ENCODE results near the gene PHLPP2.
"Not testable (repeated sequence)": the region's sequence is repeated elsewhere in the genome, so short reads cannot be mapped to it uniquely, and the experiment has no call there.

PHLPP2 gene

DNA sequence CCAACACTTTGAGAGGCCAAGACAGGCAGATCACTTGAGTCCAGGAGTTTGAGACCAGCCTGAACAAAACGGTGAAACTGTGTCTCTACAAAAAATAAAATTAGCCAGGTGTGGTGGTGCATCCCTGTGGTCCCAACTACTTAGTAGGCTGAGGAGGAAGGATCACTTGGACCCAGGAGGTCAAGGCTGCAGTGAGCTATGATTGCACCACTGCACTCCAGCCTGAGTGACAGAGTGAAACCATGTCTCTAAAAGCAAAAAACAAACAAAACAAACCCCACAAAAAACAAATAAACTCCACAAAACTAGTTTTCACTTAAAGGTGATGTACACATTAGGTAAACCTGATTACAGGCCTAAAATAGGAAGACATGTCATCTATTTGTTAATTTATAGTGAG, 58.2 kb downstream of the PHLPP2 start:
- no peak for DNase-seq

GRCh38 chr16:71659471-71659870, 65.0 kb downstream of the PHLPP2 start:
- no peak for DNase-seq

GRCh38 chr16:71658771-71659170, 65.7 kb downstream of the PHLPP2 start:
- DNase-seq = no peak

DNA sequence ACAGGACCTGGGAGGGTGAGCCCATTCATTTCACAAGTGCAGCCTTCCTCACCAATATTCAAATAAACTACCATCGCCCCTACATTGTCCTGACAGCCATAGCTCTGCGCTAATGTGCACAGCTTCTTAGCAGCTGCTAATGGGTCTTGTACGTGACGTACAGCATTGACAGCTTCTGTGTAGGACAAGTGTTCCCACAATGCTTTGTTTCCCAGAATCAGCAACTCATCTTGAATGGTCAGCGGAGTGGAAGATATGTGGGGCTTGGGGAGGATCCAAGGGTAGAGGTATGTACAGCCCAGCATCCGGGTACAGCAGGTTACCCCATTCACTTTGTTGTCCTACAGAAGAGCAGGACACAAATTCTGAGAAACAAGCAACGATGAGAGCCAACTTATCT, 74.8 kb downstream of the PHLPP2 start:
- DNase-seq = no peak

- no peak for DNase-seq
Measured at GRCh38 chr16:71648921-71649320, 75.6 kb downstream of the PHLPP2 start.

- no peak for DNase-seq
Measured at GRCh38 chr16:71648162-71648561, 76.3 kb downstream of the PHLPP2 start.

DNA sequence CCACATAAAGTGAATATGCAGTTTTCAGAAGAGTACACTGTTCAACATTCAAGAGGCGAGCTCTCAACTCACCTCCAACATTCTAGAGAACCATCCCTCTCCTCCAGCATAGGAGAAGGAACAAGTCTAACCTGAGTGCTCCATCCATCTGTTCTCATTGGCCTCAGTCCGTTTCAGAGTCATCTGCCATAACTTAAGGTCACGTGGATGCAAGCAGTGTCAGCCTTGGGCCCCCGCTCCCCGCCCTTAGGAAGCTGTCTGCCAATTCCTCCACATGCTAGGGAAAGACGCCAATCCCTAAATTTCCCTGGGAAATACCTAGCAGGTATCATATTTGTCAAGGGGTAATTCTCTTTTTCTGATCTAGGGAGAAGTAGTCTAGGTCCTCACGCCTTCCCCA, 77.1 kb downstream of the PHLPP2 start:
- no peak for DNase-seq

GRCh38 chr16:71645450-71645849, 79.1 kb downstream of the PHLPP2 start:
- DNase-seq = no peak

DNA sequence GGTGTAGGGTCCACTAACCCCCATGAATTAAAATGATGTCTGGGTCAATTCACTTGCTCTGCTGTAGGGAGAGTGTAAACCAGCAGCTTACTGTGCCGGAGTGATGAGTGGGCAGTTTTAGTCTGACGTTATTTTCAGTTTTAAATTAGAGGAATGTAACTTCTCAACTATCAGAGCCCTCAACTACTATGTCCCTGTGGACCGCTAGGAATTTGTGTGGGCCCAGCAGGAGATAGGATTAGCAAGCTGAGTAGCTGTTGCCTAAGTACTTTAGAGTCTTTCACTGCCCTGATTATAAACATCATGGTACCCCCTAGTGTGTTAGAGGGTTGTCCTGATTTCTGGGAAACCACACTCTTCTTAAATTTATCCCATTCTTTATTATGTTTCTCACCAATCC, 87.1 kb downstream of the PHLPP2 start:
- no peak for DNase-seq

DNA sequence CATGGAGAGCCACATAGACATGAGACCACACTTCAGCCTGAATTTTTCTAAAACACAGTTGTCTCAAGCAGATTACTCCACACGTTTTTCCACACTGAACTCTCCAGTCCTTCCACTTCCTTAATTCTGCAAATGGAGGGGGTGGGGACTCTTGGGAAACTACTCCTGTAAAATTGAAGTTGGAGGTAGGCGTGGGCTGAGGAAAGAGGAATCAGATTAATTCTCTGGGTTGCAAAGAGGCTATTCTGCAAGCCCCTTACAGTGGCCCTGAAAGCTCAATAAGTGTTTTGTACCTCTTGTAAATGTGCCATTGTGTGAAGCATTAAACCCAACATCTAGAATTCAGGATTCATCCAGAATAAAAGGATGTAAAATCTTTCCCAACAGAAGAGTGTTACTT, 88.9 kb downstream of the PHLPP2 start:
- no peak for DNase-seq

DNA sequence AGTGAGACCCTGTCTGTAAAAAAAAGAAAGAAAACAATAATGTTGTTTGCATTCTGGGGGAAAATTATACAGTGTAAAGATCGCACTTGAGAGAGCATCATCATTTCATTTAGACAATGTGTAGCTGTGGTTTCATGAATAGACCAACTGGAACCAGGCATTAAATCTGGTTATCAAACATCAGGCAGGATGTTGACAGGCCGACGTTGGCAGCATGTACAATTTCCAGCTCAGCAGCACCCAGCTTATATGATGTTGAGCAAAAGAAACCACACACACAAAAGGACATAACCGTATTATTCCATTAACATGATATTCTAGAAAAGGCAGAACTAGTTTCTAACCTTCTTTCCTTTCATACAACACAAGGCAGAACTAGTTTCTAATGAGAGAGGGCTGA, 92.7 kb downstream of the PHLPP2 start:
- no peak for DNase-seq

- DNase-seq = no peak
Measured at GRCh38 chr16:71630808-71631207, 93.7 kb downstream of the PHLPP2 start.

- DNase-seq = no peak
Measured at GRCh38 chr16:71629278-71630016, 95.1 kb downstream of the PHLPP2 start.

DNA sequence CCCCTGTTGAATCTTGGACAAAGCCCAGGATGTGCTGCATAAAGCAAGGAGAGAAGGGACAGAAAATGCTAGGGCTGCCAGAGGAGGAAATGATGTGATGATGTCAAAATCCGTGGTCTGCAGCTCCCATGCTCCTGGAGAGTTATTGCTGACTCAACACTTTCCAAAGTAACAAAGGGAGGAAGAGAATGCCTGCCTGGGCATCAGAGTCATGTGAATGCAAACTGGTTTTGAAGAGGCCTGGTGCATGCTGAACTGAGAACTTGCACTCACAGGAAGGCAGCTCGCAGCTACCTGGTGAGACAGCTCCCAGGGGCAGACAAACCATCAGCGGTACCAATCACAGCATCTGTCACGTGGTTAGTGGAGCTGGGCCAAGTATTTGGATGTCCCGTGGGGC, 95.7 kb downstream of the PHLPP2 start:
- no peak for DNase-seq

- no peak for DNase-seq
Measured at GRCh38 chr16:71627731-71628181, 96.7 kb downstream of the PHLPP2 start.

GRCh38 chr16:71626858-71627213, 97.7 kb downstream of the PHLPP2 start:
- DNase-seq = no peak

- DNase-seq = peak in 1 of 5 donors; percentile 14
Measured at GRCh38 chr16:71626018-71626857, 98.3 kb downstream of the PHLPP2 start, which contains the start of gene MARVELD3. Gene MARVELD3, plus strand, starts transcription at chr16:71626184. Its CDS starts 46 bp downstream, at chr16:71626230.

DNA sequence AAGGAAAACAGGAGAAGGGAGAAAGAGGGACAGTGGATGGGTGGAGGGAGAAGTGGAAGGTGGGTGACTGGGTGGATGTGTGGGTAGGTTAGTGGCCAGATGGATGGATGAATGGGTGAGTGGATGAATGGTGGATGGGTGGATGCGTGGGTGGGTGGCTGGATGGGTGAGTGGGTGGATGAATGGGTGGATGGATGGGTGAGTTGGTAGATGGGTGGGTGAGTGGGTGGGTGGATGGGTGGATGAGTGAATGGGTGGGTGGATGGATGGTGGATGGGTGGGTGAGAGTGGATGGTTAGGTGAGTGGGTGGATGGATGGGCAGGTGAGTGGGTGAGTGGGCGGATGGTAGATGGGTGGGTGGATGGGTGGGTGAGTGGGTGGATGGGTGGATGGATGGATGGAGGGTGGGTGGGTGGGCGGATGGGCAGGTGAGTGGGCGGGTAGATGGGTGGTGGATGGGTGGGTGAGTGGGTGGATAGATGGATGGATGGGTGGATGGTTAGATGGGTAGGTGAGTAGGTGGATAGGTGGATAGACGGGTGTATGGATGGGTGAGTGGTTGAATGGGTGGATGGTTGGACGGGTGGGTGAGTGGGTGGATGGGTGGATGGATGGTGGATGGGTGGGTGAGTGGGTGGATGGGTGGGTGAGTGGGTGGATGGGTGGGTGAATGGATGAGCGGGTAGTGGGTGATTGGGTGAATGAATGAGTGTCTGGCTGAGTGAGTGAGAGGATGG, 99.2 kb downstream of the PHLPP2 start:
- DNase-seq = no peak

- no peak for DNase-seq
Measured at GRCh38 chr16:71623597-71623996, 100.9 kb downstream of the PHLPP2 start.

DNA sequence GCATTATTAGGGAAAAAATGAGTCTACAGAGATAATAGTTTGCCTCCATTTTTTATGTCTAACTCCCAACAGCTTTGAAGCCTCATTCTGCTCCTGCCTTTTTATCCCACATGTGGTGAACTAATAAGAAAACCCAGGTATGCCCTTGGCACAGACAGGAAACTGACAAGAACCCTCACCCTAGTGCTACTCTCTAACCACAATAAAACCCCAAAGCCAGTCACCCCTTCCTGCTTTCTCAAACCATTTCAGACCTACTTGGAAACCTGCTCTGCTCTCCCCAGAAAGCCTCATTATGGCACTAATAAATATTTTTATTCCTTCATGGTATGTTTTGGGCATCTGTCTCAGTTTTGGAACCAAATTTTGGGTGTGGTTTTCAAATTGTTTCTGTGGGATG, 102.4 kb downstream of the PHLPP2 start:
- DNase-seq = peak in 1 of 5 donors; percentile 65

GRCh38 chr16:71618429-71618828, 106.1 kb downstream of the PHLPP2 start:
- DNase-seq = no peak

GRCh38 chr16:71614956-71615355, 109.5 kb downstream of the PHLPP2 start:
- not testable (repeated sequence) for DNase-seq

Measured in T-helper 1 cell (primary cell).